Hepatocyte (in vitro differentiated cells): ENCODE measurements around the gene NOL6. TPM values are rescaled to one million over a fixed set of nuclear protein-coding genes. Genes with fewer than 3 reads are reported as not detected.
"Not testable (repeated sequence)": the region's sequence is repeated elsewhere in the genome, so short reads cannot be mapped to it uniquely, and the experiment has no call there.

Experiments used
- DNase-seq: peaks from one replicate; pipeline ENCODE4 v3.0.0-alpha.2; 2016; ENCODE audit warnings: low spot score
- H2AFZ ChIP-seq: fragments of 200-600 bp; sonication (generic); 2 replicates; pipeline ENCODE4 v1.6.0; 2016; ENCODE audit warnings: antibody characterized with exemption, mild to moderate bottlenecking
- H3K27ac ChIP-seq: fragments of 200-600 bp; sonication (generic); 2 replicates; pipeline ENCODE4 v1.5.1; 2016; ENCODE audit warnings: mild to moderate bottlenecking
- H3K27me3 ChIP-seq: fragments of 200-600 bp; sonication (generic); 2 replicates; pipeline ENCODE4 v1.6.1; 2016
- H3K36me3 ChIP-seq: fragments of 200-600 bp; sonication (generic); replicated peaks from 2 replicates; pipeline ENCODE4 v1.5.1; 2016; ENCODE audit warnings: low read depth; ENCODE audit not compliant: insufficient read depth
- H3K4me1 ChIP-seq: fragments of 200-600 bp; sonication (generic); 2 replicates; pipeline ENCODE4 v1.5.1; 2016; ENCODE audit warnings: mild to moderate bottlenecking, moderate library complexity; ENCODE audit not compliant: insufficient read depth
- H3K4me2 ChIP-seq: fragments of 200-600 bp; sonication (generic); 2 replicates; pipeline ENCODE4 v1.6.0; 2016
- H3K4me3 ChIP-seq: fragments of 200-600 bp; sonication (generic); 2 replicates; pipeline ENCODE4 v1.5.1; 2016; ENCODE audit warnings: mild to moderate bottlenecking
- H3K79me2 ChIP-seq: fragments of 200-600 bp; sonication (generic); 2 replicates; pipeline ENCODE4 v1.6.0; 2017; ENCODE audit warnings: mild to moderate bottlenecking
- H3K9me2 ChIP-seq: fragments of 200-600 bp; sonication (generic); replicated peaks from 2 replicates; pipeline ENCODE4 v1.6.0; 2017; ENCODE audit warnings: mild to moderate bottlenecking; ENCODE audit not compliant: insufficient read depth
- H3K9me3 ChIP-seq: fragments of 200-600 bp; sonication (generic); 2 replicates; pipeline ENCODE4 v1.5.1; 2016; ENCODE audit warnings: low read depth, mild to moderate bottlenecking
- H4K20me1 ChIP-seq: fragments of 200-600 bp; sonication (generic); 2 replicates; pipeline ENCODE4 v1.6.0; 2016; ENCODE audit warnings: mild to moderate bottlenecking; ENCODE audit not compliant: insufficient read depth, poor library complexity, severe bottlenecking
- CTCF ChIP-seq: fragments of 200-600 bp; sonication (generic); IDR thresholded peaks from 2 replicates; pipeline ENCODE4 v1.5.1; 2016; ENCODE audit warnings: antibody characterized with exemption, mild to moderate bottlenecking; ENCODE audit not compliant: poor library complexity
- EZH2 ChIP-seq: fragments of 200-600 bp; sonication (generic); IDR thresholded peaks from 2 replicates; pipeline ENCODE4 v1.6.1; 2016; ENCODE audit warnings: antibody characterized with exemption, mild to moderate bottlenecking, borderline replicate concordance
- EZH2phosphoT487 ChIP-seq: fragments of 200-600 bp; sonication (generic); IDR thresholded peaks from one replicate; pipeline ENCODE4 v1.6.1; 2018; ENCODE audit warnings: antibody characterized with exemption, mild to moderate bottlenecking, low read depth, moderate library complexity; ENCODE audit not compliant: unreplicated experiment, severe bottlenecking
- WGBS: methylation state at CpG from one replicate; pipeline ENCODE4 v1.1.6; 2016; ENCODE audit warnings: low lambda C conversion rate; ENCODE audit errors: missing lambda C conversion rate; 5-methylcytosine and 5-hydroxymethylcytosine counted together
- polyA plus RNA-seq: library from polyadenylated mRNA; unstranded; fragments of >200 nt; fragmentation: Nextera tagmentation; extraction: Ambion mirVana; gene quantifications from 2 replicates; pipeline ENCODE4 v1.2.1, GENCODE V29; 2016
- total RNA-seq: library from RNA; depleted of rRNA; stranded (reverse); fragments of >200 nt; gene quantifications from 2 replicates; pipeline ENCODE4 v1.2.3, GENCODE V29; 2014

Gene NOL6
- total and polyA plus RNA-seq, 2 experiments from 2014 or later: 20.6 to 21.9 TPM

- Histone ChIP-seq H3K36me3 (no peaks in the 10 kb centered on the region), H3K27ac (peak overlapping the region; percentile 88), H3K4me3 (no peak overlapping the region), H3K79me2 (no peaks in the 10 kb centered on the region), H3K4me2 (peak overlapping the region; percentile 46), H3K9me2 (no peaks in the 10 kb centered on the region), H4K20me1 (no peaks in the 10 kb centered on the region), H3K9me3 (no peaks in the 10 kb centered on the region), H3K27me3 (no peaks in the 10 kb centered on the region), H2AFZ (no peak overlapping the region), H3K4me1 (peaks cover 3% of the 10 kb centered on the region)
- WGBS: 68% methylated on average over 7 of the region's 7 CpGs
- TF ChIP-seq EZH2 (no peak), EZH2phosphoT487 (no peak), CTCF (no peak)
- DNase-seq: peak; percentile 59
Measured at GRCh38 chr9:33506626-33507370, 33.1 kb upstream of the NOL6 start.

GRCh38 chr9:33498387-33498786, 24.7 kb upstream of the NOL6 start:
- peaks cover 6% of the 10 kb centered on the region for H3K4me1 ChIP-seq
- no peaks in the 10 kb centered on the region for H3K9me2 ChIP-seq
- no peak overlapping the region for H3K4me3 ChIP-seq
- no peak overlapping the region for H3K4me2 ChIP-seq
- no peaks in the 10 kb centered on the region for H3K27me3 ChIP-seq
- H3K9me3 ChIP-seq: no peaks in the 10 kb centered on the region
- H2AFZ ChIP-seq: no peak overlapping the region
- WGBS: 74% methylated on average over 1 of the region's 1 CpG
- TF ChIP-seq CTCF (peak; percentile 35), EZH2 (no peak)
- no peak overlapping the region for H3K27ac ChIP-seq
- no peaks in the 10 kb centered on the region for H3K79me2 ChIP-seq
- no peak for DNase-seq
- no peaks in the 10 kb centered on the region for H4K20me1 ChIP-seq
- no peaks in the 10 kb centered on the region for H3K36me3 ChIP-seq

GRCh38 chr9:33493819-33494218, 20.1 kb upstream of the NOL6 start:
- H3K79me2 ChIP-seq, H3K36me3 ChIP-seq, H3K4me1 ChIP-seq, H3K27me3 ChIP-seq, DNase-seq, H3K4me2 ChIP-seq, H3K27ac ChIP-seq, H2AFZ ChIP-seq, H3K4me3 ChIP-seq, H3K9me3 ChIP-seq, H3K9me2 ChIP-seq, H4K20me1 ChIP-seq: not testable (repeated sequence)
- 68% methylated on average over 2 of the region's 2 CpGs for WGBS

- TF ChIP-seq EZH2 (no peak), CTCF (no peak), EZH2phosphoT487 (no peak)
- WGBS: 69% methylated on average over 2 of the region's 2 CpGs
- no peak overlapping the region for H3K27ac ChIP-seq
Measured at GRCh38 chr9:33489066-33489465, 15.3 kb upstream of the NOL6 start.

GRCh38 chr9:33485312-33485711, 11.6 kb upstream of the NOL6 start:
- H3K4me1 ChIP-seq, H3K9me2 ChIP-seq, H3K9me3 ChIP-seq, H3K79me2 ChIP-seq, H2AFZ ChIP-seq, H3K27me3 ChIP-seq, DNase-seq, H3K4me2 ChIP-seq, H3K36me3 ChIP-seq, H3K4me3 ChIP-seq, H3K27ac ChIP-seq, H4K20me1 ChIP-seq: not testable (repeated sequence)

More at GRCh38 chr9:33489066-33489465, 15.3 kb upstream of the NOL6 start:
- Histone ChIP-seq H3K9me2 (no peaks in the 10 kb centered on the region), H3K79me2 (no peaks in the 10 kb centered on the region), H2AFZ (no peak overlapping the region), H3K4me1 (peaks cover 4% of the 10 kb centered on the region), H3K4me3 (no peak overlapping the region), H4K20me1 (no peaks in the 10 kb centered on the region), H3K36me3 (no peaks in the 10 kb centered on the region), H3K4me2 (no peak overlapping the region), H3K27me3 (no peaks in the 10 kb centered on the region), H3K9me3 (no peaks in the 10 kb centered on the region)
- DNase-seq: no peak
